ACHN (cell line): ENCODE data around the gene CTNNAL1.
"Not testable (repeated sequence)": the region's sequence is repeated elsewhere in the genome, so short reads cannot be mapped to it uniquely, and the experiment has no call there.

Experiments
- DNase-seq: peaks from one replicate; pipeline ENCODE4 v3.0.0-alpha.2; 2015
- in situ Hi-C: cut with HindIII; loops from 2 replicates; pipeline ENCODE4 v1.10.0; 2017; ENCODE audit warnings: low sequenced_read_pairs, low pct_ligation_motif_present, low pct_unique_long_range_greater_than_20kb

CTNNAL1 gene

GRCh38 chr9:108953983-108954574 is 59.2 kb downstream of the CTNNAL1 start:
- in situ Hi-C loops, result no loop called here
- peak; percentile 44 for DNase-seq

- in situ Hi-C loops, result no loop called here
- no peak for DNase-seq
These were observed 61.7 kb downstream of the CTNNAL1 start for GRCh38 chr9:108951578-108951977.

GRCh38 chr9:108950168-108950567 is 63.1 kb downstream of the CTNNAL1 start:
- DNase-seq, result no peak
- in situ Hi-C loops, result no loop called here

- in situ Hi-C loops, result no loop called here
- DNase-seq, result no peak
These were observed 73.3 kb downstream of the CTNNAL1 start for GRCh38 chr9:108939975-108940374.

GRCh38 chr9:108937561-108938305 is 75.6 kb downstream of the CTNNAL1 start:
- DNase-seq, result no peak
- in situ Hi-C loops, result no loop called here

- DNase-seq, result peak; percentile 73
- in situ Hi-C loops, result no loop called here
These were observed 78.9 kb downstream of the CTNNAL1 start, which contains the start of gene ABITRAM for GRCh38 chr9:108934323-108934893. Gene ABITRAM (plus strand): TSS chr9:108934400. CDS start chr9:108934487, 87 bp downstream.

GRCh38 chr9:108933718-108934322 is 79.5 kb downstream of the CTNNAL1 start, which contains the start of gene ELP1:
Gene ELP1 (minus strand): TSS chr9:108934124. CDS start chr9:108931146, 2,978 bp downstream.
- DNase-seq, result peak; percentile 95
- in situ Hi-C loops, result no loop called here

- DNase-seq, result peak; percentile 25
- in situ Hi-C loops, result no loop called here
These were observed 80.0 kb downstream of the CTNNAL1 start for GRCh38 chr9:108933231-108933717.

- in situ Hi-C loops, result no loop called here
- DNase-seq, result no peak
These were observed 84.9 kb downstream of the CTNNAL1 start for GRCh38 chr9:108928386-108928785.

- in situ Hi-C loops, result no loop called here
These were observed 88.8 kb downstream of the CTNNAL1 start for GRCh38 chr9:108924466-108924865.

GRCh38 chr9:108921200-108921599 is 92.1 kb downstream of the CTNNAL1 start:
- in situ Hi-C loops, result no loop called here

More at GRCh38 chr9:108924466-108924865, 88.8 kb downstream of the CTNNAL1 start:
- no peak for DNase-seq

GRCh38 chr9:108920401-108920800 is 92.9 kb downstream of the CTNNAL1 start:
- DNase-seq, in situ Hi-C loops: not testable (repeated sequence)

More at GRCh38 chr9:108921200-108921599, 92.1 kb downstream of the CTNNAL1 start:
- DNase-seq, result no peak

GRCh38 chr9:108919517-108919916 is 93.8 kb downstream of the CTNNAL1 start:
- DNase-seq, result no peak
- in situ Hi-C loops, result no loop called here

- in situ Hi-C loops, result no loop called here
- no peak for DNase-seq
These were observed 99.9 kb downstream of the CTNNAL1 start for GRCh38 chr9:108913391-108913790.

- no peak for DNase-seq
- in situ Hi-C loops, result no loop called here
These were observed 101.5 kb downstream of the CTNNAL1 start for GRCh38 chr9:108911820-108912219.

- in situ Hi-C loops, result no loop called here
- no peak for DNase-seq
These were observed 102.4 kb downstream of the CTNNAL1 start for GRCh38 chr9:108910914-108911313.

- in situ Hi-C loops, result no loop called here
- no peak for DNase-seq
These were observed 102.9 kb downstream of the CTNNAL1 start for GRCh38 chr9:108910402-108910801.

GRCh38 chr9:108905494-108905893 is 107.8 kb downstream of the CTNNAL1 start:
- no peak for DNase-seq
- in situ Hi-C loops, result no loop called here

- no peak for DNase-seq
- in situ Hi-C loops, result no loop called here
These were observed 109.1 kb downstream of the CTNNAL1 start for GRCh38 chr9:108904161-108904560.
